Stimulated activated CD8-positive, alpha-beta memory T cell treated with anti-CD3 and anti-CD28 coated beads, Interleukin-7, amount 100 ng/mL, for 24 hours (primary cell): Measurements from ENCODE around the gene CXCL14.
A peak's percentile ranks its signal among the peaks of the same experiment; 100 is the strongest.

ENCODE experiments used
- DNase-seq: peaks from one replicate; pipeline ENCODE4 v3.0.0-alpha.2; 2020; ENCODE audit warnings: low read depth

CXCL14 gene

GRCh38 chr5:135567661-135568060 lies 11.1 kb downstream of the CXCL14 start:
- DNase-seq: no peak

GRCh38 chr5:135566422-135567400 lies 12.1 kb downstream of the CXCL14 start:
- DNase-seq: no peak

GRCh38 chr5:135565725-135566421 lies 12.9 kb downstream of the CXCL14 start:
- DNase-seq: peak; percentile 56

- no peak for DNase-seq
Measured at GRCh38 chr5:135565266-135565665, 13.5 kb downstream of the CXCL14 start.

- no peak for DNase-seq
Measured at GRCh38 chr5:135564331-135564730, 14.5 kb downstream of the CXCL14 start.

GRCh38 chr5:135561266-135561665 lies 17.5 kb downstream of the CXCL14 start:
- no peak for DNase-seq

GRCh38 chr5:135560858-135561257 lies 17.9 kb downstream of the CXCL14 start:
- DNase-seq: peak; percentile 42

- DNase-seq: no peak
Measured at GRCh38 chr5:135559354-135559753, 19.4 kb downstream of the CXCL14 start.

- DNase-seq: no peak
Measured at GRCh38 chr5:135557076-135557838, 21.5 kb downstream of the CXCL14 start.

- no peak for DNase-seq
Measured at GRCh38 chr5:135556620-135557019, 22.2 kb downstream of the CXCL14 start.

- no peak for DNase-seq
Measured at GRCh38 chr5:135555530-135555929, 23.3 kb downstream of the CXCL14 start.

GRCh38 chr5:135553688-135554462 lies 24.9 kb downstream of the CXCL14 start:
- no peak for DNase-seq

- DNase-seq: peak; percentile 18
Measured at GRCh38 chr5:135551593-135552447, 27.0 kb downstream of the CXCL14 start.

- no peak for DNase-seq
Measured at GRCh38 chr5:135549413-135549812, 29.4 kb downstream of the CXCL14 start.

- DNase-seq: no peak
Measured at GRCh38 chr5:135547590-135548254, 31.1 kb downstream of the CXCL14 start.

- DNase-seq: no peak
Measured at GRCh38 chr5:135546912-135547311, 31.9 kb downstream of the CXCL14 start.

- no peak for DNase-seq
Measured at GRCh38 chr5:135546101-135546500, 32.7 kb downstream of the CXCL14 start.

GRCh38 chr5:135545099-135545498 lies 33.7 kb downstream of the CXCL14 start:
- no peak for DNase-seq

GRCh38 chr5:135543485-135544304 lies 35.1 kb downstream of the CXCL14 start:
- no peak for DNase-seq
